H1 (cell line): Measurements from ENCODE around the gene RPL13A.

Experiments used
- ASH2L ChIP-seq: fragments of 200-600, 300-600 bp; sonication (generic); IDR thresholded peaks from one replicate; pipeline ENCODE4 v1.7.1; 2017; ENCODE audit warnings: low read length
- CTCF ChIP-seq, 3 experiments: IDR thresholded peaks; 1 replicate in 2 of 3; 2 replicates in 1 of 3; pipeline versions ENCODE4 v1.5.1 to v1.6.1; 2011; ENCODE audit warnings: low read length in 3 of 3, mild to moderate bottlenecking in 3 of 3, inconsistent platforms in 2 of 3, low read depth in 1 of 3, moderate library complexity in 1 of 3; ENCODE audit not compliant: insufficient read depth in 1 of 3; ENCODE audit errors: control extremely low read depth in 1 of 3
- EP300 ChIP-seq, 2 experiments: IDR thresholded peaks; 1 replicate in 1 of 2; 2 replicates in 1 of 2; pipeline ENCODE4 v1.6.1; 2011 to 2012; ENCODE audit warnings: low read depth in 2 of 2, low read length in 2 of 2, mild to moderate bottlenecking in 2 of 2, borderline replicate concordance in 1 of 2, inconsistent platforms in 1 of 2, moderate library complexity in 1 of 2
- GTF2F1 ChIP-seq: IDR thresholded peaks from 2 replicates; pipeline ENCODE4 v1.6.1; 2012; ENCODE audit warnings: low read depth, low read length, improper control_type of control experiment, borderline replicate concordance
- POLR2A ChIP-seq, 2 experiments: IDR thresholded peaks; 1 replicate in 1 of 2; 2 replicates in 1 of 2; pipeline ENCODE4 v1.6.1; 2011; ENCODE audit warnings: low read depth in 2 of 2, low read length in 2 of 2, mild to moderate bottlenecking in 2 of 2; ENCODE audit errors: control extremely low read depth in 1 of 2
- POLR2AphosphoS5 ChIP-seq: IDR thresholded peaks from 2 replicates; pipeline ENCODE4 v1.6.1; 2011; ENCODE audit warnings: low read depth, low read length
- SIX5 ChIP-seq: IDR thresholded peaks from 2 replicates; pipeline ENCODE4 v1.6.1; 2011; ENCODE audit warnings: mild to moderate bottlenecking, low read depth, low read length
- SP2 ChIP-seq: IDR thresholded peaks from 2 replicates; pipeline ENCODE4 v1.6.1; 2012; ENCODE audit warnings: mild to moderate bottlenecking, low read length, inconsistent platforms
- USF2 ChIP-seq: IDR thresholded peaks from 2 replicates; pipeline ENCODE4 v1.6.1; 2011; ENCODE audit warnings: low read length, improper control_type of control experiment
- ZNF274 ChIP-seq: IDR thresholded peaks from 2 replicates; pipeline ENCODE4 v1.7.0; 2012; ENCODE audit warnings: low read length, borderline replicate concordance; ENCODE audit errors: extremely low read depth

GRCh38 chr19:49497047-49497788 is 9.8 kb downstream of the RPL13A start:
- TF ChIP-seq POLR2AphosphoS5 (peak; percentile 76), CTCF (IDR thresholded peaks at IDR 0.05; ENCODE audit: control extremely low read depth in 1 of 3, insufficient read depth in 1 of 3, low read depth in 1 of 3, low read length in 3 of 3) (no peak), ASH2L (no peak), GTF2F1 (no peak), EP300 (IDR thresholded peaks at IDR 0.05; ENCODE audit: borderline replicate concordance in 1 of 2, low read depth in 2 of 2, low read length in 2 of 2) (no peak), POLR2A (IDR thresholded peaks at IDR 0.05; ENCODE audit: control extremely low read depth in 1 of 2, low read depth in 2 of 2, low read length in 2 of 2) (peak in 1 of 2 experiments; percentile 77; a peak in 2 of 3 replicates), SIX5 (peak; percentile 56), ZNF274 (no peak), USF2 (no peak), SP2 (no peak)
